Body of pancreas (tissue), 4 donors: ENCODE measurements around the gene CEACAM19. TPM values are rescaled to one million over a fixed set of nuclear protein-coding genes. Genes with fewer than 3 reads are reported as not detected.
"Not testable (repeated sequence)": the region's sequence is repeated elsewhere in the genome, so short reads cannot be mapped to it uniquely, and the experiment has no call there.

Experiments
- ATAC-seq: fragments of 150-250 bp; one replicate; pipeline ENCODE4 v1.9.1; 2016
- DNase-seq, 4 donors: peaks; one replicate each; pipeline ENCODE4 v3.0.0-alpha.2; 2019
- H3K27ac ChIP-seq, 4 donors: fragments of 200-600 bp; sonication (generic); 1 replicate in 3 of 4; 2 replicates in 1 of 4; pipeline versions ENCODE4 v1.5.1 to v1.6.1; 2016 to 2019; ENCODE audit warnings: mild to moderate bottlenecking in 1 of 4, mixed read lengths in 1 of 4, moderate library complexity in 1 of 4
- H3K27me3 ChIP-seq, 2 donors: fragments of 200-600 bp; sonication (generic); one replicate each; pipeline ENCODE4 v1.6.0; 2016; ENCODE audit warnings: mild to moderate bottlenecking in 1 of 2
- H3K36me3 ChIP-seq, 2 donors: fragments of 200-600 bp; sonication (generic); replicated peaks in 1 of 2; 2 replicates each; pipeline ENCODE4 v1.5.1; 2016; ENCODE audit warnings: low read depth in 2 of 2; ENCODE audit not compliant: insufficient read depth in 1 of 2
- H3K4me1 ChIP-seq: fragments of 200-600 bp; sonication (generic); one replicate; pipeline ENCODE4 v1.6.0; 2016
- H3K4me3 ChIP-seq, 2 donors: fragments of 200-600 bp; sonication (generic); 1 replicate in 1 of 2; 2 replicates in 1 of 2; pipeline ENCODE4 v1.5.1; 2016 to 2019
- H3K9me3 ChIP-seq, 3 donors: fragments of 200-600 bp; sonication (generic); 1 replicate in 2 of 3; 2 replicates in 1 of 3; pipeline ENCODE4 v1.5.1; 2016
- CTCF ChIP-seq, 7 experiments: fragments of 450-650 bp in 4 of 7; fragments of 200-600 bp in 3 of 7; sonication (generic) in 3 of 7; IDR thresholded peaks; one replicate each; pipeline ENCODE4 v1.5.1; 2016 to 2019; ENCODE audit warnings: antibody characterized with exemption in 7 of 7
- POLR2A ChIP-seq, 3 donors: fragments of 450-650 bp; IDR thresholded peaks; one replicate each; pipeline ENCODE4 v1.6.1; 2016; ENCODE audit warnings: antibody characterized with exemption in 3 of 3, mild to moderate bottlenecking in 2 of 3
- WGBS, 2 donors: methylation state at CpG; one replicate each; pipeline ENCODE4 v1.1.5; 2017; 5-methylcytosine and 5-hydroxymethylcytosine counted together
- intact Hi-C: fragments of 100-400 bp; cut with DNase I; formaldehyde crosslinking; loops from one replicate; pipeline ENCODE4 v1.15.1; 2023
- total RNA-seq, 2 donors: library from RNA; depleted of rRNA; stranded (reverse); fragments of >200 nt; gene quantifications; one replicate each; pipeline ENCODE4 v1.1.0, GENCODE V29; 2016

The CEACAM19 gene
- total RNA-seq, 2 donors from 2014 or later, result 3.9 to 5.3 TPM

- 96 to 98% methylated on average over 7 to 12 of the region's 12 CpGs for WGBS, 2 donors
- Histone ChIP-seq H3K9me3 (no peaks in the 10 kb centered on the region), H3K4me1 (no peaks in the 10 kb centered on the region), H3K27me3 (no peaks in the 10 kb centered on the region), H3K36me3 (no peaks in the 10 kb centered on the region), H3K4me3 (no peak overlapping the region), H3K27ac (no peak overlapping the region)
- no peak for TF ChIP-seq CTCF (IDR thresholded peaks at IDR 0.05)
- TF ChIP-seq POLR2A (IDR thresholded peaks at IDR 0.05), result no peak
- ATAC-seq, result no peak
- intact Hi-C loops, result no loop called here
- DNase-seq, result no peak
These were observed 34.3 kb downstream of the CEACAM19 start for GRCh38 chr19:44705502-44706010.

- intact Hi-C loops, result no loop called here
- Histone ChIP-seq H3K36me3 (no peaks in the 10 kb centered on the region), H3K27me3 (no peaks in the 10 kb centered on the region), H3K4me3 (no peak overlapping the region), H3K4me1 (no peaks in the 10 kb centered on the region), H3K9me3 (no peaks in the 10 kb centered on the region), H3K27ac (no peak overlapping the region)
- 93 to 100% methylated on average over 1 to 6 of the region's 6 CpGs for WGBS, 2 donors
- no peak for TF ChIP-seq CTCF (IDR thresholded peaks at IDR 0.05)
- no peak for TF ChIP-seq POLR2A (IDR thresholded peaks at IDR 0.05)
- ATAC-seq (no peak), DNase-seq (no peak)
These were observed 35.4 kb downstream of the CEACAM19 start for GRCh38 chr19:44706506-44707236.

- intact Hi-C loops, result no loop called here
- H3K4me1 ChIP-seq, result no peaks in the 10 kb centered on the region
- TF ChIP-seq CTCF (IDR thresholded peaks at IDR 0.05), result no peak
- no peak for TF ChIP-seq POLR2A (IDR thresholded peaks at IDR 0.05)
- WGBS, 2 donors, result 97 to 100% methylated on average over 5 to 19 of the region's 20 CpGs
- DNase-seq (no peak), ATAC-seq (no peak)
- no peaks in the 10 kb centered on the region for H3K27me3 ChIP-seq
- no peaks in the 10 kb centered on the region for H3K9me3 ChIP-seq
- no peak overlapping the region for H3K27ac ChIP-seq
- H3K36me3 ChIP-seq, result no peaks in the 10 kb centered on the region
- no peak overlapping the region for H3K4me3 ChIP-seq
These were observed 36.5 kb downstream of the CEACAM19 start for GRCh38 chr19:44707794-44708193.

- Histone ChIP-seq H3K27me3 (no peaks in the 10 kb centered on the region), H3K4me1 (no peaks in the 10 kb centered on the region), H3K9me3 (no peaks in the 10 kb centered on the region), H3K36me3 (no peaks in the 10 kb centered on the region), H3K4me3 (no peak overlapping the region), H3K27ac (no peak overlapping the region)
- WGBS, 2 donors, result 85 to 90% methylated on average over 5 of the region's 5 CpGs
- no peak for ATAC-seq
- TF ChIP-seq CTCF (IDR thresholded peaks at IDR 0.05) (no peak), POLR2A (IDR thresholded peaks at IDR 0.05) (no peak)
- no peak for DNase-seq
- intact Hi-C loops, result no loop called here
These were observed 37.7 kb downstream of the CEACAM19 start for GRCh38 chr19:44708940-44709339.

GRCh38 chr19:44709434-44710266, 38.4 kb downstream of the CEACAM19 start:
- H3K36me3 ChIP-seq, H3K9me3 ChIP-seq, H3K27ac ChIP-seq, H3K4me1 ChIP-seq, intact Hi-C loops, H3K27me3 ChIP-seq, ATAC-seq, H3K4me3 ChIP-seq, DNase-seq: not testable (repeated sequence)
- WGBS, 2 donors, result 82 to 83% methylated on average over 3 to 4 of the region's 4 CpGs
